GM12801 (cell line): Measurements from ENCODE around the gene DIS3L2.

Source experiments
- CTCF ChIP-seq: IDR thresholded peaks from one replicate; pipeline ENCODE4 v1.5.1; 2011; ENCODE audit warnings: control low read depth; ENCODE audit not compliant: insufficient read length; ENCODE audit errors: extremely low read depth

The DIS3L2 gene

DNA sequence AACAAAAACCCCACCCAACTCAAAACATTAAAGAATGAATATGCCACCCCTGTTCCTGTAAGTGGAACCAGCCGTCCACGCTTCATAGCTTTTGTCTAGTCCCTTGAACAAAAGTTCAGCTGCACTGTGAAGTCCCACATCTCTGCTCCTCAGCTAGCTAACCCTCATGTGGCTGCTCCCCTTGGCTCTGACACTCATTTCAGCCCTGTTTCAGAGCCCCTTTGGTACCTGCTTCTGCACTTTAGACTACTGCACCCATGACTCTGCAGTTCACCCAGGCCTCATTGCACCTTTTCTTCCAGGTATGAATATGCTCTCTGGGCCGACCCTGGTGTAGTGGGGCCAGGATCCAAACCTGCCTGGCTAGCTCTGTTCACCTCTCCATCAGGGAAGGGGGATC, 155.3 kb downstream of the DIS3L2 start:
- no peak for TF ChIP-seq CTCF

DNA sequence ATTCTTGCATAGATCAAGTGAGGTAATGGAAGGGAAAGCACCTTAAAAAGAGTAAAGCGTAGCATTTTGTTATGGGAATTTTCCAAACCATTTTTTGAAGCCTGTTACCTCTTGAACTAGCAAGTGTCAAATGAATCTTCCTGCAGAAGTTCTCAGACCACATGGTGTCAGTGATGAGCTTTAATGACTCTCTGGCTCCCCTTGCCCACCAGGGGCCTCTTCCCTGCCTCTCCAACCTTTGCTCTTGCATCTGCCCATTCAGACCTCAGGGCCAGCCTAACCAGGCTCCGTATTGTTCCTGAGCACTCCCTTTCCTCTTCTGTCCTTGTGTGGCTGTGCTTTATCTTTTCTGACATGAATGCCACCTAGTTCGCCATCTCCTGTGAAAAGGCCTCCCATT, 155.9 kb downstream of the DIS3L2 start:
- TF ChIP-seq CTCF, result no peak

GRCh38 chr2:232120911-232121310, 159.4 kb downstream of the DIS3L2 start:
- TF ChIP-seq CTCF, result no peak

GRCh38 chr2:232124309-232124708, 162.8 kb downstream of the DIS3L2 start:
- no peak for TF ChIP-seq CTCF

GRCh38 chr2:232126301-232127099, 165.0 kb downstream of the DIS3L2 start:
- TF ChIP-seq CTCF, result no peak

DNA sequence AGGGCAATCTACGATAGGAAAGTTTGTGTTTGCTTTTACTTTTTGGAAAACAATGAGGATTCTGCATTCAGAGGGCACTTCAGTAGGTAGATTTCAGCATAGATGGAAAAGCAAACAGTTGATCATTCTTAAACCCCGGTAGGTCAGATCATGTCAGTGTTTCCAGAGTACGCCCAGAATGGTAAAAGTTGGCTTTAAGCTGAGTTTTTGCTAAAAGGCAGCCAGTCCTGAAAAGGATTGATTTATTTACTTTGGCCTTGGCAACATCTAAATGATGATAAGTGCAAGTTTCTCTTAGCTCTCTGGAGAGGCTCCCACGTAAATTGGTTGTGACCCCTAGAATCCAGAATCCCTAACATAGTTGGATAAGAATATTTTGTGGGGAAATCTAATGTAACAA, 168.0 kb downstream of the DIS3L2 start:
- TF ChIP-seq CTCF, result no peak

DNA sequence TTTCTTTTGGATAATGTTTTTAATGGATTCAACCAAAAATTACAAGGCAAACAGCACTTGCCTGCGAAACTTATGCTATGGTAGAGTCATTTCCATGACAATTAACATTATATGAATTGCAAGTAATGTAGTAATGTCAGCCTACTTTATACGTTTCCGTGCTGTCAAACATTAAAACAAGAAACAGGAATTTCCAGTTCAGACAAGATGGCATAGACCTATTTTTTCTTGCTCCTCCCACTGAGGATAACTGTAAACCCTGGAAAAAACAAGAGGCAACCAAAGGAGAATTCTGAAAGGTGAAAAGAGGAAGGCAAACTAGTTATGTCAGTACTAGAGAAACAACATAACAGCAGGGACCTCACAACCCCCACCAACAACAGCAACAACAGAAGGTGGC, 170.7 kb downstream of the DIS3L2 start:
- TF ChIP-seq CTCF, result no peak
